Measurements from ENCODE around the gene TNK1. TPM values are rescaled to one million over a fixed set of nuclear protein-coding genes. Genes with fewer than 3 reads are reported as not detected.
A peak's percentile ranks its signal among the peaks of the same experiment; 100 is the strongest.

Gene TNK1
- total and polyA plus RNA-seq, 9 of the 15 experiments (the other 6 are each of a cell fraction or from before 2014, with no cell fraction given) = 0.28 to 5.2 (median 2.1) TPM

DNA sequence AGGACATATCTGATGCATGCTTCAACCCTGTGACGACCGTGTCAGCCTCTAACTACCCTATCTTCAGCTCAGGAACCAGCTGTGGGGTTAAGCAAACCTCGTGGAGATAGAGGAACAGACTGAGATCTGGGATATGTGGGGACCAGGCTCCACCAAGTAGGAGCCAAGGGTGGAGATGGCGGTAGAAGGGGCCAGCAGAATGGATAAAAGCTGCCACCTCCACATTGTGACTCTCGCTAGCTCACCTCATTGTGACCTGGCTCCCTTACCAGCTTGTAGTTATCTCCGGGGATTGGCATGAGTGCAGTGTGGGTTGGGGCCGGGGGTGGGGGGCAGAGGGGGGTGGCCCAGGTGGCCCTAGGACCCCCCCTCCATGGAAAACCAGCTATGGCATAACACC lies 44.4 kb downstream of the TNK1 start, which contains the start of gene SPEM2:
SPEM2 (plus strand) TSS at position 301 of the 400 bp plus-strand sequence; CDS start at position 374, 73 bp downstream.
- 13% methylated on average over 5 of the region's 7 CpGs for WGBS (ENCODE audit: insufficient coverage, low coverage, missing lambda C conversion rate)
- H3K4me3 ChIP-seq = no peak within 1 kb of the TSS
- POLR2A ChIA-PET = interaction anchor here (0.6 to 1.8 kb wide), 2 partner anchors 10 to 51 kb away, joined by 3 to 8 read pairs; partner anchors contain the start of gene TMEM102
- in situ Hi-C loops (cut with MboI) (no loop called here), intact Hi-C loops (cut with micrococcal nuclease) (no loop called here)
- H3K79me2 ChIP-seq (ENCODE audit: control insufficient read depth, insufficient read depth, low read length) = no peaks in the 10 kb centered on the region
- CTCF ChIA-PET (ENCODE audit: low intra/inter-chr PET ratio) = no interaction called here
- H3K27ac ChIP-seq (ENCODE audit: extremely low read depth, low read depth, low read length) = no peak within 1 kb of the TSS
- no peaks in the 10 kb centered on the region for H3K9me3 ChIP-seq (replicated peaks; ENCODE audit: control insufficient read depth, insufficient read depth, low read depth, low read length)
- H3K4me2 ChIP-seq (ENCODE audit: insufficient read depth, low read length) = no peak within 1 kb of the TSS
- peaks cover 0 to 14% of the 10 kb centered on the region in 2 experiments; a peak in 2 of 5 replicates for H3K4me1 ChIP-seq (replicated peaks in 1 of 2; ENCODE audit: control insufficient read depth in 2 of 2, insufficient read depth in 2 of 2, low read length in 2 of 2)
- H3K36me3 ChIP-seq (ENCODE audit: control insufficient read depth, insufficient read depth, low read length) = no peaks in the 10 kb centered on the region
- no peak for ATAC-seq
- H3K27me3 ChIP-seq (ENCODE audit: control insufficient read depth in 2 of 2, insufficient read depth in 2 of 2, low read length in 2 of 2) = no peaks in the 10 kb centered on the region
- peak within 1 kb of the TSS in 1 of 2 experiments; percentile 17; a peak in 1 of 4 replicates for H3K9ac ChIP-seq (ENCODE audit: insufficient read depth in 1 of 2, low read depth in 2 of 2, low read length in 2 of 2)
- H3K9me1 ChIP-seq (ENCODE audit: control insufficient read depth, insufficient read depth, low read length) = no peaks in the 10 kb centered on the region
- no peak for DNase-seq (ENCODE audit: extremely low read depth in 1 of 4, low spot score in 3 of 4)
- no peak for FAIRE-seq
- H2AFZ ChIP-seq (ENCODE audit: low read depth, low read length) = no peak within 1 kb of the TSS
- BruUV-seq (replicated peaks) = no TSS peak
- H4K20me1 ChIP-seq (replicated peaks; ENCODE audit: control insufficient read depth, insufficient read depth, low read length) = no peaks in the 10 kb centered on the region
- TF ChIP-seq ZC3H8 (IDR thresholded peaks at IDR 0.05) (no peak), ZNF780A (CRISPR knock-in tag; IDR thresholded peaks at IDR 0.05) (no peak), DIDO1 (tag; IDR thresholded peaks at IDR 0.05; ENCODE audit: low read depth) (no peak), SRSF7 (optimal IDR thresholded peaks at IDR 0.05; ENCODE audit: low read depth, low read length) (no peak)
- TF ChIP-seq, protein P1, sequence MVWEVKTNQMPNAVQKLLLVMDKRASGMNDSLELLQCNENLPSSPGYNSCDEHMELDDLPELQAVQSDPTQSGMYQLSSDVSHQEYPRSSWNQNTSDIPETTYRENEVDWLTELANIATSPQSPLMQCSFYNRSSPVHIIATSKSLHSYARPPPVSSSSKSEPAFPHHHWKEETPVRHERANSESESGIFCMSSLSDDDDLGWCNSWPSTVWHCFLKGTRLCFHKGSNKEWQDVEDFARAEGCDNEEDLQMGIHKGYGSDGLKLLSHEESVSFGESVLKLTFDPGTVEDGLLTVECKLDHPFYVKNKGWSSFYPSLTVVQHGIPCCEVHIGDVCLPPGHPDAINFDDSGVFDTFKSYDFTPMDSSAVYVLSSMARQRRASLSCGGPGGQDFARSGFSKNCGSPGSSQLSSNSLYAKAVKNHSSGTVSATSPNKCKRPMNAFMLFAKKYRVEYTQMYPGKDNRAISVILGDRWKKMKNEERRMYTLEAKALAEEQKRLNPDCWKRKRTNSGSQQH (CRISPR knock-in tag; IDR thresholded peaks at IDR 0.05) = no peak
- TF ChIP-seq, protein P2, sequence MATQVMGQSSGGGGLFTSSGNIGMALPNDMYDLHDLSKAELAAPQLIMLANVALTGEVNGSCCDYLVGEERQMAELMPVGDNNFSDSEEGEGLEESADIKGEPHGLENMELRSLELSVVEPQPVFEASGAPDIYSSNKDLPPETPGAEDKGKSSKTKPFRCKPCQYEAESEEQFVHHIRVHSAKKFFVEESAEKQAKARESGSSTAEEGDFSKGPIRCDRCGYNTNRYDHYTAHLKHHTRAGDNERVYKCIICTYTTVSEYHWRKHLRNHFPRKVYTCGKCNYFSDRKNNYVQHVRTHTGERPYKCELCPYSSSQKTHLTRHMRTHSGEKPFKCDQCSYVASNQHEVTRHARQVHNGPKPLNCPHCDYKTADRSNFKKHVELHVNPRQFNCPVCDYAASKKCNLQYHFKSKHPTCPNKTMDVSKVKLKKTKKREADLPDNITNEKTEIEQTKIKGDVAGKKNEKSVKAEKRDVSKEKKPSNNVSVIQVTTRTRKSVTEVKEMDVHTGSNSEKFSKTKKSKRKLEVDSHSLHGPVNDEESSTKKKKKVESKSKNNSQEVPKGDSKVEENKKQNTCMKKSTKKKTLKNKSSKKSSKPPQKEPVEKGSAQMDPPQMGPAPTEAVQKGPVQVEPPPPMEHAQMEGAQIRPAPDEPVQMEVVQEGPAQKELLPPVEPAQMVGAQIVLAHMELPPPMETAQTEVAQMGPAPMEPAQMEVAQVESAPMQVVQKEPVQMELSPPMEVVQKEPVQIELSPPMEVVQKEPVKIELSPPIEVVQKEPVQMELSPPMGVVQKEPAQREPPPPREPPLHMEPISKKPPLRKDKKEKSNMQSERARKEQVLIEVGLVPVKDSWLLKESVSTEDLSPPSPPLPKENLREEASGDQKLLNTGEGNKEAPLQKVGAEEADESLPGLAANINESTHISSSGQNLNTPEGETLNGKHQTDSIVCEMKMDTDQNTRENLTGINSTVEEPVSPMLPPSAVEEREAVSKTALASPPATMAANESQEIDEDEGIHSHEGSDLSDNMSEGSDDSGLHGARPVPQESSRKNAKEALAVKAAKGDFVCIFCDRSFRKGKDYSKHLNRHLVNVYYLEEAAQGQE (IDR thresholded peaks at IDR 0.05; ENCODE audit: borderline replicate concordance) = no peak
- TF ChIP-seq, protein P2 (CRISPR knock-in tag; IDR thresholded peaks at IDR 0.05; ENCODE audit: low read depth) = no peak
- TF ChIP-seq, protein P3, sequence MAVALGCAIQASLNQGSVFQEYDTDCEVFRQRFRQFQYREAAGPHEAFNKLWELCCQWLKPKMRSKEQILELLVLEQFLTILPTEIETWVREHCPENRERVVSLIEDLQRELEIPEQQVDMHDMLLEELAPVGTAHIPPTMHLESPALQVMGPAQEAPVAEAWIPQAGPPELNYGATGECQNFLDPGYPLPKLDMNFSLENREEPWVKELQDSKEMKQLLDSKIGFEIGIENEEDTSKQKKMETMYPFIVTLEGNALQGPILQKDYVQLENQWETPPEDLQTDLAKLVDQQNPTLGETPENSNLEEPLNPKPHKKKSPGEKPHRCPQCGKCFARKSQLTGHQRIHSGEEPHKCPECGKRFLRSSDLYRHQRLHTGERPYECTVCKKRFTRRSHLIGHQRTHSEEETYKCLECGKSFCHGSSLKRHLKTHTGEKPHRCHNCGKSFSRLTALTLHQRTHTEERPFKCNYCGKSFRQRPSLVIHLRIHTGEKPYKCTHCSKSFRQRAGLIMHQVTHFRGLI (CRISPR knock-in tag; IDR thresholded peaks at IDR 0.05) = no peak
- TF ChIP-seq, protein P4, sequence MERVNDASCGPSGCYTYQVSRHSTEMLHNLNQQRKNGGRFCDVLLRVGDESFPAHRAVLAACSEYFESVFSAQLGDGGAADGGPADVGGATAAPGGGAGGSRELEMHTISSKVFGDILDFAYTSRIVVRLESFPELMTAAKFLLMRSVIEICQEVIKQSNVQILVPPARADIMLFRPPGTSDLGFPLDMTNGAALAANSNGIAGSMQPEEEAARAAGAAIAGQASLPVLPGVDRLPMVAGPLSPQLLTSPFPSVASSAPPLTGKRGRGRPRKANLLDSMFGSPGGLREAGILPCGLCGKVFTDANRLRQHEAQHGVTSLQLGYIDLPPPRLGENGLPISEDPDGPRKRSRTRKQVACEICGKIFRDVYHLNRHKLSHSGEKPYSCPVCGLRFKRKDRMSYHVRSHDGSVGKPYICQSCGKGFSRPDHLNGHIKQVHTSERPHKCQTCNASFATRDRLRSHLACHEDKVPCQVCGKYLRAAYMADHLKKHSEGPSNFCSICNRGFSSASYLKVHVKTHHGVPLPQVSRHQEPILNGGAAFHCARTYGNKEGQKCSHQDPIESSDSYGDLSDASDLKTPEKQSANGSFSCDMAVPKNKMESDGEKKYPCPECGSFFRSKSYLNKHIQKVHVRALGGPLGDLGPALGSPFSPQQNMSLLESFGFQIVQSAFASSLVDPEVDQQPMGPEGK (CRISPR knock-in tag; IDR thresholded peaks at IDR 0.05; ENCODE audit: borderline replicate concordance) = no peak
